K562 (cell line): ENCODE measurements around the gene XAB2.

Experiments
- CEBPB ChIP-seq: fragments of 450-650 bp; IDR thresholded peaks from 2 replicates; pipeline ENCODE4 v1.6.1; 2016; ENCODE audit warnings: missing genetic modification characterization, missing compliant biosample characterization
- LEF1 ChIP-seq: fragments of 450-650 bp; IDR thresholded peaks from 2 replicates; pipeline ENCODE4 v1.6.1; 2016; ENCODE audit warnings: mild to moderate bottlenecking

DNA sequence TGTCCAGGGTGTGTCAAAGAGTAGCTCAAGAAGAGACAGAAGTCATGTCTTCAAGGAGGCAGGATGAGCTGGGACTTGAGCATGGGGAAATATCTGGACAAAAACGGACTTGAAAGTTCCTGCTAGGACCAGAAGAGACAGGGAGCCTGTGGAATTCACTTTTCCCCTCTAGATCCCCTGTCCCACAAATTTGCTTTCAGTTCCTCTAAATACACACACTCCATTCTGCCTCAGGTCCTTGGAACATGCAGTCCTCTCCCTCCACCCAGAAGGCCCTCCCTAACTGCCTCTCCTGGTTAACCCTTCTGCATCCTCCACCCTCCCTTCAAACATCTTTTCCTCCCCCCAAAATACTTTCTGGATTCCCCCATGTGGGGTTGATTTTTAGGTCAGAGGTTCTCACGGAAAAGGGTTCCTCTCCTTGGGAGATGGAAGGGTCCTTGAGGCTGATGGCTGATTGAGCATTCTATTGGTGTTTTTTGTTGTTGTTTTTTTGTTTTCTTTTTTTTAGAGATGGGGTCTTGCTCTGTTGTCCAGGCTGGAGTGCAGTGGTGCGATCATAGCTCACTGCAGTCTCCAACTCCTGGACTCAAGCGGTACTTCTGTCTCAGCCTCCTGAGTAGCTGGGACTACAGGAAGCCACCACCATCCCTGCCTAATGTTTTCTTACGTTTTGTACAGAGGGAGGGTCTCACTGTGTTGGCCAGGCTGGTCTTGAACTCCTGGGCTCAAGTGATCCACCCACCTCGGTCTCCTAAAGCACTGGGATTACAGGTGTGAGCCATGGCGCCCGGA is 32.6 kb upstream of the XAB2 start:
- TF ChIP-seq CEBPB (tag) (no peak), LEF1 (no peak)
